GM19463 (cell line): ENCODE data around the gene IFNA7.
"Not testable (repeated sequence)": the region's sequence is repeated elsewhere in the genome, so short reads cannot be mapped to it uniquely, and the experiment has no call there.

Experiments used
- ATAC-seq: cut with Tn5 transposase; IDR thresholded peaks from one replicate; pipeline ENCODE4 v1.9.1; 2021; ENCODE audit warnings: mild to moderate bottlenecking, moderate library complexity; ENCODE audit not compliant: unreplicated experiment

IFNA7 gene

GRCh38 chr9:21182810-21183736, 18.9 kb downstream of the IFNA7 start:
- ATAC-seq = peak; percentile 96

- no peak for ATAC-seq
Measured at GRCh38 chr9:21174671-21175070, 27.3 kb downstream of the IFNA7 start.

- no peak for ATAC-seq
Measured at GRCh38 chr9:21172156-21172555, 29.8 kb downstream of the IFNA7 start.

- no peak for ATAC-seq
Measured at GRCh38 chr9:21171351-21171750, 30.7 kb downstream of the IFNA7 start.

- ATAC-seq = not testable (repeated sequence)
Measured at GRCh38 chr9:21166560-21166959, 35.4 kb downstream of the IFNA7 start, which contains the start of gene IFNA21. IFNA21 (minus strand) TSS chr9:21166660; CDS start chr9:21166612, 48 bp downstream.

- ATAC-seq = no peak
Measured at GRCh38 chr9:21165516-21165915, 36.5 kb downstream of the IFNA7 start.

- ATAC-seq = peak; percentile 94
Measured at GRCh38 chr9:21160178-21160577, 41.8 kb downstream of the IFNA7 start.

GRCh38 chr9:21155501-21155900, 46.5 kb downstream of the IFNA7 start:
- ATAC-seq = no peak

GRCh38 chr9:21154018-21154608, 47.9 kb downstream of the IFNA7 start:
- peak; percentile 85 for ATAC-seq

- ATAC-seq = peak; percentile 30
Measured at GRCh38 chr9:21153336-21154017, 48.5 kb downstream of the IFNA7 start.
